Measurements from ENCODE around the gene CLRN3. TPM values are rescaled to one million over a fixed set of nuclear protein-coding genes. Genes with fewer than 3 reads are reported as not detected.

Gene CLRN3
- total RNA-seq, 1 experiment from 2014 or later, result 0.52 TPM

DNA sequence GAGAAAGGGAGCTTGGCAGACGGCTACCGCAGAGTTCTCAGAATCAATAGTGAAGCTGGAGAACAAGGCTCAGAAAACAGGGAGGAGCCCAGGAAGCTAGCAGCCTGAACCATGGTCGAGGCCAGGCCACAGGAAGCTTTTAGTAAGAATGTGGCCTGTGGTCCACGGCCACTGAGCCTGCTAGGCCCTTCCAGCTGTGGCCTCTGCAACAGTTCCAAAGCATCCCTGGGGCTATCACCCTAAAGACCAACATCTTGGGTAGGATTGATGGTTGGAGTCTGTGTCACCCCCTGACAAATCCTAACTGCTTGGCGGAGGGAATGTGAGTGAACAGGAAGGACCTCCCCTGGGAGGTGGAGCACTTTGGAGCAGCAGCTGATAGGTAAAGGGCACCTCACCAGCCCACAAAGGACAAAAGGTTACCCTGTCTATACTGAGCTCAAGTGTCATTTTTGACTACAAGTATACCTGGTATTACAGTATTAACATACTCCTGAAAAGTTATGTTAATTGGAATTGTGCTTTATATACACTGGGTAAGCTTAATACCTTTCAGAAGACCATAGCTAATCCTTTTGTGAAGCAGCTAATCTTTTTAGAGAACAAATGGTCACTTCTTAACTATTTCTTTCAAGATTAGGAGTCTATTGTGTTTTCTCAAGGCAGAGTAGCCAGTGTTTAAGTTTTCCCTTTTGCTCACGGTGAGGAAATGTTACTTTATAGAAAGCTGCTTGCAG, 32.9 kb upstream of the CLRN3 start:
- no peak for DNase-seq
- CTCF ChIA-PET, result no interaction called here
- Mint-ChIP-seq H3K36me3 (ENCODE audit: insufficient read depth, unreplicated experiment) (peaks cover 6% of the 10 kb centered on the region), H3K4me1 (ENCODE audit: low read depth, unreplicated experiment) (peaks cover 19% of the 10 kb centered on the region), H3K9me3 (ENCODE audit: low read depth, unreplicated experiment) (peaks cover 2% of the 10 kb centered on the region), H3K27ac (ENCODE audit: unreplicated experiment) (no peak overlapping the region), H3K27me3 (ENCODE audit: unreplicated experiment) (no peaks in the 10 kb centered on the region), H3K4me3 (ENCODE audit: low read depth, unreplicated experiment) (no peak overlapping the region)
- BruUV-seq (replicated peaks), result no TSS peak
- intact Hi-C loops (cut with micrococcal nuclease; ENCODE audit: unreplicated experiment), result no loop called here
- TF ChIP-seq, protein P1, sequence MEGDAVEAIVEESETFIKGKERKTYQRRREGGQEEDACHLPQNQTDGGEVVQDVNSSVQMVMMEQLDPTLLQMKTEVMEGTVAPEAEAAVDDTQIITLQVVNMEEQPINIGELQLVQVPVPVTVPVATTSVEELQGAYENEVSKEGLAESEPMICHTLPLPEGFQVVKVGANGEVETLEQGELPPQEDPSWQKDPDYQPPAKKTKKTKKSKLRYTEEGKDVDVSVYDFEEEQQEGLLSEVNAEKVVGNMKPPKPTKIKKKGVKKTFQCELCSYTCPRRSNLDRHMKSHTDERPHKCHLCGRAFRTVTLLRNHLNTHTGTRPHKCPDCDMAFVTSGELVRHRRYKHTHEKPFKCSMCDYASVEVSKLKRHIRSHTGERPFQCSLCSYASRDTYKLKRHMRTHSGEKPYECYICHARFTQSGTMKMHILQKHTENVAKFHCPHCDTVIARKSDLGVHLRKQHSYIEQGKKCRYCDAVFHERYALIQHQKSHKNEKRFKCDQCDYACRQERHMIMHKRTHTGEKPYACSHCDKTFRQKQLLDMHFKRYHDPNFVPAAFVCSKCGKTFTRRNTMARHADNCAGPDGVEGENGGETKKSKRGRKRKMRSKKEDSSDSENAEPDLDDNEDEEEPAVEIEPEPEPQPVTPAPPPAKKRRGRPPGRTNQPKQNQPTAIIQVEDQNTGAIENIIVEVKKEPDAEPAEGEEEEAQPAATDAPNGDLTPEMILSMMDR (IDR thresholded peaks at IDR 0.05; ENCODE audit: unreplicated experiment), result no peak

DNA sequence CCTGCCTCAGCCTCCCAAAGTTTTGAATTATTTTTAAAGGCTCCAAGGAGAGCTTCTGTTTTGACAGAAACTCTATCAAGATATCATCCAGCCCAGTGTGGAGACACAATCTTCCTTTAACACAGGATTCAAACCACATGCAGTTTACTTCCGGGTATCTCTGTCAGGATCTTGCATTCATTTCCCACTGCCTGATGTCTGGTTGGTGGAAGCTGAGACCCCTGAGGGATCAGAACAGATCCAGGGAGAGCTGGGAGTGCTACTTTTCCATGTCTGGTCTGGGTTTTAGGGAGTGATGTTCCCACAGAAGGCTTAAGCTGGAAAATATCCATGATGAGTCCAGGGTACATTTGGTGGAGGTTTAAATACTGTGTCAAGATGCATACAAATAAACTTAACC, 30.9 kb upstream of the CLRN3 start:
- Mint-ChIP-seq H3K27ac (ENCODE audit: unreplicated experiment) (no peak overlapping the region), H3K36me3 (ENCODE audit: insufficient read depth, unreplicated experiment) (peaks cover 6% of the 10 kb centered on the region), H3K4me1 (ENCODE audit: low read depth, unreplicated experiment) (peaks cover 19% of the 10 kb centered on the region), H3K27me3 (ENCODE audit: unreplicated experiment) (no peaks in the 10 kb centered on the region), H3K9me3 (ENCODE audit: low read depth, unreplicated experiment) (peaks cover 2% of the 10 kb centered on the region), H3K4me3 (ENCODE audit: low read depth, unreplicated experiment) (no peak overlapping the region)
- no TSS peak for BruUV-seq (replicated peaks)
- CTCF ChIA-PET, result interaction anchor here (0.7 kb wide), 1 partner anchor 9 kb away, joined by 3 read pairs; no protein-coding TSS in a partner anchor
- no peak for DNase-seq
- TF ChIP-seq, protein P1 (IDR thresholded peaks at IDR 0.05; ENCODE audit: unreplicated experiment), result no peak
- intact Hi-C loops (cut with micrococcal nuclease; ENCODE audit: unreplicated experiment), result no loop called here

DNA sequence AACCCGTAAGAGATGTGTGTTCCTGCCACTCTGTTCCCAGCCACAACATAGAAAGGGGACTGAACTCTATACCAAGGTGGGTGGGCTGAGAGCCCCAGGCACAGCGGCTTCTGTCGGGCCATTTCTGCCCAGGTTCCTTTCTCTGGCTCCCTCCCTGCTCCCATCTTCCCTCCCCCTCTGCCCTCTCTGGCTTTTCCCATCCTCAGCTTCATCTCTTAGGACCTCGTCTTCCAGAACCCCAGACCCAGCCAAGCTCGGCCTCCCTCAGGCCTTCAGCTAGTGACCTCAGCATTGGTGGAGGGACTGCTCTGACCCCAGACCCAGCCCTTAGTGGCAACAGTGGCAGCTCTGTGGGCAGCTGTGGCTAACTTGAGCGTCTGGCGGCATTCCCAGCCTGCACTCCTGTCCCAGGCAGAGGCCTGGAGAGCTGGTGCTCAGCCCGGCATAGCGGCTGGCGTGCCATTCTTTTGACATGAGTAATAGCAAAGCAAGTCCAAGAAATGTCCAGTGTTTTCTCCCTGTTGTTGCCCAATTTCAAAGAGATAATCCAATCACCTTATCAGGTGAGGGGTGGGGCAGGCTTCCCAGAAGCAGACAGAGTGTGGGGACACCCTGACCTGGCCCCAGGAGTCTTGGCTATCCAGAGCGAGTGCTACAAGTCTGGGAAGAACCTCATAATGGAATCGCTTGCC, 30.1 kb upstream of the CLRN3 start:
- DNase-seq, result peak; percentile 73
- no peaks in the 10 kb centered on the region for H3K27me3 Mint-ChIP-seq (ENCODE audit: unreplicated experiment)
- peak overlapping the region; percentile 58 for H3K27ac Mint-ChIP-seq (ENCODE audit: unreplicated experiment)
- peaks cover 6% of the 10 kb centered on the region for H3K36me3 Mint-ChIP-seq (ENCODE audit: insufficient read depth, unreplicated experiment)
- TF ChIP-seq, protein P1 (IDR thresholded peaks at IDR 0.05; ENCODE audit: unreplicated experiment), result no peak
- intact Hi-C loops (cut with micrococcal nuclease; ENCODE audit: unreplicated experiment), result no loop called here
- peaks cover 19% of the 10 kb centered on the region for H3K4me1 Mint-ChIP-seq (ENCODE audit: low read depth, unreplicated experiment)
- CTCF ChIA-PET, result interaction anchor here (0.7 kb wide), 1 partner anchor 10 kb away, joined by 3 read pairs; no protein-coding TSS in a partner anchor
- no peak overlapping the region for H3K4me3 Mint-ChIP-seq (ENCODE audit: low read depth, unreplicated experiment)
- H3K9me3 Mint-ChIP-seq (ENCODE audit: low read depth, unreplicated experiment), result peaks cover 2% of the 10 kb centered on the region
- BruUV-seq (replicated peaks), result no TSS peak

DNA sequence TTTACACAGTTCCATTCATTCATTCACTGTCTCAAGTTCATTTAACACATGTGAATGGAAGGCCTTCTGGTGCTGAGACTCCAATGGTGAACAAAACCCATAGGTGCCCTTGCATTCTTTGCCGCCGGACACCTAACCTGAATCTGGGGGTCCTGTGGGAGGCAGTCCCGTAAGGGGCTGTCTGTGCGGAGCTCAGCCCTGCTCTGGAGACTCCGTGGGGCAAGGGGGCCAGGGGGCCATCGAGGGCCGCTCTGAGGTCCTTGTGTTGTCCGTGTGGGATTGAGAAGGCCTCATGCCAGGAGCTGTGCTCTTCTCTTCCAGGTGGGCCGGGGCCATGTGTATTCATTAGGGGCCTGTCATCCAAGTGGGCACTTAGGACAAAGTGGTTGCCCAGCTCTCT, 29.5 kb upstream of the CLRN3 start:
- Mint-ChIP-seq H3K4me3 (ENCODE audit: low read depth, unreplicated experiment) (no peak overlapping the region), H3K27me3 (ENCODE audit: unreplicated experiment) (no peaks in the 10 kb centered on the region), H3K36me3 (ENCODE audit: insufficient read depth, unreplicated experiment) (peaks cover 6% of the 10 kb centered on the region), H3K9me3 (ENCODE audit: low read depth, unreplicated experiment) (peaks cover 2% of the 10 kb centered on the region), H3K27ac (ENCODE audit: unreplicated experiment) (no peak overlapping the region), H3K4me1 (ENCODE audit: low read depth, unreplicated experiment) (peaks cover 19% of the 10 kb centered on the region)
- BruUV-seq (replicated peaks), result no TSS peak
- intact Hi-C loops (cut with micrococcal nuclease; ENCODE audit: unreplicated experiment), result no loop called here
- DNase-seq, result no peak
- CTCF ChIA-PET, result no interaction called here
- TF ChIP-seq, protein P1 (IDR thresholded peaks at IDR 0.05; ENCODE audit: unreplicated experiment), result no peak

Measured in Calu3 (cell line).